ENCODE measurements around the gene BPIFB4. TPM values are rescaled to one million over a fixed set of nuclear protein-coding genes. Genes with fewer than 3 reads are reported as not detected.

Gene BPIFB4
- total and polyA plus RNA-seq, 9 of the 15 experiments (the other 6 are each of a cell fraction or from before 2014, with no cell fraction given): not detected

- no peaks in the 10 kb centered on the region for H3K9me3 ChIP-seq (replicated peaks; ENCODE audit: control insufficient read depth, insufficient read depth, low read depth, low read length)
- no peak overlapping the region for H2AFZ ChIP-seq (ENCODE audit: low read depth, low read length)
- H4K20me1 ChIP-seq (replicated peaks; ENCODE audit: control insufficient read depth, insufficient read depth, low read length): no peaks in the 10 kb centered on the region
- WGBS (ENCODE audit: insufficient coverage, low coverage, missing lambda C conversion rate): 0% methylated on average over 8 of the region's 8 CpGs
- no peak for ATAC-seq
- no peaks in the 10 kb centered on the region for H3K79me2 ChIP-seq (ENCODE audit: control insufficient read depth, insufficient read depth, low read length)
- ChIA-PET CTCF (ENCODE audit: low intra/inter-chr PET ratio) (no interaction called here), POLR2A (interaction anchor here (0.6 to 0.7 kb wide), 4 partner anchors 12 to 225 kb away, joined by 3 to 4 read pairs (median 3); no protein-coding TSS in a partner anchor)
- BruUV-seq (replicated peaks): no TSS peak
- no peaks in the 10 kb centered on the region for H3K4me1 ChIP-seq (replicated peaks in 1 of 2; ENCODE audit: control insufficient read depth in 2 of 2, insufficient read depth in 2 of 2, low read length in 2 of 2)
- H3K9ac ChIP-seq (ENCODE audit: insufficient read depth in 1 of 2, low read depth in 2 of 2, low read length in 2 of 2): no peak overlapping the region
- no peak for FAIRE-seq
- no peak for DNase-seq (ENCODE audit: extremely low read depth in 1 of 4, low spot score in 3 of 4)
- H3K9me1 ChIP-seq (ENCODE audit: control insufficient read depth, insufficient read depth, low read length): no peaks in the 10 kb centered on the region
- H3K4me3 ChIP-seq: no peak overlapping the region
- no peaks in the 10 kb centered on the region for H3K36me3 ChIP-seq (ENCODE audit: control insufficient read depth, insufficient read depth, low read length)
- no peak overlapping the region for H3K4me2 ChIP-seq (ENCODE audit: insufficient read depth, low read length)
- in situ Hi-C loops (cut with MboI): no loop called here
- intact Hi-C loops (cut with micrococcal nuclease): no loop called here
- H3K27ac ChIP-seq (ENCODE audit: extremely low read depth, low read depth, low read length): no peak overlapping the region
- peaks cover 0 to 29% of the 10 kb centered on the region in 2 experiments; a peak in 1 of 5 replicates for H3K27me3 ChIP-seq (ENCODE audit: control insufficient read depth in 2 of 2, insufficient read depth in 2 of 2, low read length in 2 of 2)
- TF ChIP-seq GATAD2A (IDR thresholded peaks at IDR 0.05) (no peak), HMG20A (CRISPR knock-in tag; conservative IDR thresholded peaks at IDR 0.05) (no peak), NFIX (CRISPR knock-in tag; IDR thresholded peaks at IDR 0.05; ENCODE audit: low read depth) (no peak), SRSF7 (optimal IDR thresholded peaks at IDR 0.05; ENCODE audit: low read depth, low read length) (no peak), MYNN (IDR thresholded peaks at IDR 0.05) (no peak), MYNN (CRISPR knock-in tag; IDR thresholded peaks at IDR 0.05) (no peak), U2AF2 (optimal IDR thresholded peaks at IDR 0.05; ENCODE audit: low read depth, low read length) (no peak), ETS1 (conservative IDR thresholded peaks at IDR 0.05; ENCODE audit: control insufficient read depth, low read depth, low read length) (no peak), SRSF9 (IDR thresholded peaks at IDR 0.05; ENCODE audit: borderline replicate concordance, low read depth, low read length) (no peak), BCL6 (CRISPR knock-in tag; IDR thresholded peaks at IDR 0.05) (no peak), NONO (IDR thresholded peaks at IDR 0.05; ENCODE audit: low read depth in 2 of 2, low read length in 1 of 2) (no peak), ZNF165 (CRISPR knock-in tag; IDR thresholded peaks at IDR 0.05; ENCODE audit: borderline replicate concordance) (no peak), SREBF2 (CRISPR knock-in tag; IDR thresholded peaks at IDR 0.05) (no peak), CBFB (CRISPR knock-in tag; IDR thresholded peaks at IDR 0.05) (no peak), GTF2E2 (tag; IDR thresholded peaks at IDR 0.05) (no peak), THRB (CRISPR knock-in tag; conservative IDR thresholded peaks at IDR 0.05) (no peak), FOXK1 (CRISPR knock-in tag; IDR thresholded peaks at IDR 0.05; ENCODE audit: borderline replicate concordance) (no peak), ERF (CRISPR knock-in tag; IDR thresholded peaks at IDR 0.05) (no peak), ZNF212 (CRISPR knock-in tag; IDR thresholded peaks at IDR 0.05) (no peak)
Measured at GRCh38 chr20:33110147-33110825, 30.8 kb downstream of the BPIFB4 start.

Data from K562 (cell line).